Measurements from ENCODE around the gene LGALS16.

LGALS16 gene

GRCh38 chr19:39647918-39648317 is 7.8 kb upstream of the LGALS16 start:
- H2AFZ ChIP-seq (ENCODE audit: low read length) = no peak overlapping the region
- DNase-seq = no peak
- no peaks in the 10 kb centered on the region for H3F3A ChIP-seq (ENCODE audit: insufficient read depth, low read length)
- no peak overlapping the region for H3K4me3 ChIP-seq (ENCODE audit: low read length)
- H3K9me3 ChIP-seq (replicated peaks; ENCODE audit: insufficient read depth, low read length) = no peaks in the 10 kb centered on the region
- no peaks in the 10 kb centered on the region for H3K4me1 ChIP-seq (ENCODE audit: low read length)
- H3K27ac ChIP-seq (ENCODE audit: low read length) = no peak overlapping the region
- no peaks in the 10 kb centered on the region for H3K79me2 ChIP-seq (ENCODE audit: low read length)
- H3K27me3 ChIP-seq (replicated peaks; ENCODE audit: insufficient read depth, low read length) = no peaks in the 10 kb centered on the region; the same call in 1 of the 2 replicates
- H3K9me2 ChIP-seq (replicated peaks; ENCODE audit: insufficient read depth, low read length) = no peaks in the 10 kb centered on the region
- H3K4me2 ChIP-seq (ENCODE audit: low read depth, low read length) = no peak overlapping the region
- H3K36me3 ChIP-seq (replicated peaks; ENCODE audit: insufficient read depth, low read length) = no peaks in the 10 kb centered on the region
- no peaks in the 10 kb centered on the region for H4K20me1 ChIP-seq (ENCODE audit: insufficient read depth, low read length)
- TF ChIP-seq EZH2phosphoT487 (IDR thresholded peaks at IDR 0.05; ENCODE audit: low read length) (no peak), EZH2 (optimal IDR thresholded peaks at IDR 0.05; ENCODE audit: low read depth, low read length) (no peak)
- TF ChIP-seq, protein P1, sequence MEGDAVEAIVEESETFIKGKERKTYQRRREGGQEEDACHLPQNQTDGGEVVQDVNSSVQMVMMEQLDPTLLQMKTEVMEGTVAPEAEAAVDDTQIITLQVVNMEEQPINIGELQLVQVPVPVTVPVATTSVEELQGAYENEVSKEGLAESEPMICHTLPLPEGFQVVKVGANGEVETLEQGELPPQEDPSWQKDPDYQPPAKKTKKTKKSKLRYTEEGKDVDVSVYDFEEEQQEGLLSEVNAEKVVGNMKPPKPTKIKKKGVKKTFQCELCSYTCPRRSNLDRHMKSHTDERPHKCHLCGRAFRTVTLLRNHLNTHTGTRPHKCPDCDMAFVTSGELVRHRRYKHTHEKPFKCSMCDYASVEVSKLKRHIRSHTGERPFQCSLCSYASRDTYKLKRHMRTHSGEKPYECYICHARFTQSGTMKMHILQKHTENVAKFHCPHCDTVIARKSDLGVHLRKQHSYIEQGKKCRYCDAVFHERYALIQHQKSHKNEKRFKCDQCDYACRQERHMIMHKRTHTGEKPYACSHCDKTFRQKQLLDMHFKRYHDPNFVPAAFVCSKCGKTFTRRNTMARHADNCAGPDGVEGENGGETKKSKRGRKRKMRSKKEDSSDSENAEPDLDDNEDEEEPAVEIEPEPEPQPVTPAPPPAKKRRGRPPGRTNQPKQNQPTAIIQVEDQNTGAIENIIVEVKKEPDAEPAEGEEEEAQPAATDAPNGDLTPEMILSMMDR (IDR thresholded peaks at IDR 0.05; ENCODE audit: low read length) = no peak
- no peak overlapping the region for H3K9ac ChIP-seq (ENCODE audit: low read length)

DNA sequence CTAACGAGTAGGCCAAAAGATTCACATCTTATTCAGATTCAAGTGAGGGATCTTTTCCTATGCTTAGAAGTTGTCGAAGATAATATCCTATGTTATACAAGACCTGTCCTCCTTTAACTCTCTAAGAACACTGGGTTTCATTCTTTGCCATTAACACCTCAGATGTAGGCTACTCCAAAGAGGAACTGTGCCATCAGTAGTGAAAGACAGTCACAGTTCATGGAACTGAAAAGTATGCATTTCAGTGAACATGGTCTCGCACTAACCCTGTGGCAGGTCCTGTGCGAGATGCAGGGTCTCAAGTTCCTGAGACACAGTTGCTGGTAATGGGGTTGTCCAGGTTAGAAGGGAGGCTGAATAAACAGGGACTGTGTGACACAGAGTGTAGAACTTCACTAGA is 4.1 kb downstream of the LGALS16 start:
- H2AFZ ChIP-seq (ENCODE audit: low read length) = no peak overlapping the region
- TF ChIP-seq, protein P1 (IDR thresholded peaks at IDR 0.05; ENCODE audit: low read length) = no peak
- TF ChIP-seq EZH2 (optimal IDR thresholded peaks at IDR 0.05; ENCODE audit: low read depth, low read length) (no peak), EZH2phosphoT487 (IDR thresholded peaks at IDR 0.05; ENCODE audit: low read length) (no peak)
- no peak overlapping the region for H3K9ac ChIP-seq (ENCODE audit: low read length)
- H3K79me2 ChIP-seq (ENCODE audit: low read length) = no peaks in the 10 kb centered on the region
- H3K4me2 ChIP-seq (ENCODE audit: low read depth, low read length) = no peak overlapping the region
- H3K9me2 ChIP-seq (replicated peaks; ENCODE audit: insufficient read depth, low read length) = no peaks in the 10 kb centered on the region
- no peak overlapping the region for H3K4me3 ChIP-seq (ENCODE audit: low read length)
- no peaks in the 10 kb centered on the region for H4K20me1 ChIP-seq (ENCODE audit: insufficient read depth, low read length)
- no peaks in the 10 kb centered on the region for H3K9me3 ChIP-seq (replicated peaks; ENCODE audit: insufficient read depth, low read length)
- no peaks in the 10 kb centered on the region for H3K36me3 ChIP-seq (replicated peaks; ENCODE audit: insufficient read depth, low read length)
- no peak for DNase-seq
- H3K27me3 ChIP-seq (replicated peaks; ENCODE audit: insufficient read depth, low read length) = no peaks in the 10 kb centered on the region
- H3K27ac ChIP-seq (ENCODE audit: low read length) = no peak overlapping the region
- H3F3A ChIP-seq (ENCODE audit: insufficient read depth, low read length) = no peaks in the 10 kb centered on the region
- no peaks in the 10 kb centered on the region for H3K4me1 ChIP-seq (ENCODE audit: low read length)

- Histone ChIP-seq H3K27me3 (replicated peaks; ENCODE audit: insufficient read depth, low read length) (no peaks in the 10 kb centered on the region), H3K4me1 (ENCODE audit: low read length) (no peaks in the 10 kb centered on the region), H3K9me3 (replicated peaks; ENCODE audit: insufficient read depth, low read length) (no peaks in the 10 kb centered on the region), H2AFZ (ENCODE audit: low read length) (no peak overlapping the region), H3K4me3 (ENCODE audit: low read length) (no peak overlapping the region), H3K36me3 (replicated peaks; ENCODE audit: insufficient read depth, low read length) (no peaks in the 10 kb centered on the region), H3K9me2 (replicated peaks; ENCODE audit: insufficient read depth, low read length) (no peaks in the 10 kb centered on the region), H3K79me2 (ENCODE audit: low read length) (no peaks in the 10 kb centered on the region), H3K9ac (ENCODE audit: low read length) (no peak overlapping the region), H3K27ac (ENCODE audit: low read length) (no peak overlapping the region), H3F3A (ENCODE audit: insufficient read depth, low read length) (no peaks in the 10 kb centered on the region), H4K20me1 (ENCODE audit: insufficient read depth, low read length) (no peaks in the 10 kb centered on the region), H3K4me2 (ENCODE audit: low read depth, low read length) (no peak overlapping the region)
- TF ChIP-seq, protein P1 (IDR thresholded peaks at IDR 0.05; ENCODE audit: low read length) = no peak
- TF ChIP-seq EZH2phosphoT487 (IDR thresholded peaks at IDR 0.05; ENCODE audit: low read length) (no peak), EZH2 (optimal IDR thresholded peaks at IDR 0.05; ENCODE audit: low read depth, low read length) (no peak)
- DNase-seq = no peak
Measured at GRCh38 chr19:39660661-39661060, 4.9 kb downstream of the LGALS16 start.

Measured in MM.1S (cell line).